ENCODE results near the gene TMEM255B.
"Not testable (repeated sequence)": the region's sequence is repeated elsewhere in the genome, so short reads cannot be mapped to it uniquely, and the experiment has no call there.

TMEM255B gene

DNA sequence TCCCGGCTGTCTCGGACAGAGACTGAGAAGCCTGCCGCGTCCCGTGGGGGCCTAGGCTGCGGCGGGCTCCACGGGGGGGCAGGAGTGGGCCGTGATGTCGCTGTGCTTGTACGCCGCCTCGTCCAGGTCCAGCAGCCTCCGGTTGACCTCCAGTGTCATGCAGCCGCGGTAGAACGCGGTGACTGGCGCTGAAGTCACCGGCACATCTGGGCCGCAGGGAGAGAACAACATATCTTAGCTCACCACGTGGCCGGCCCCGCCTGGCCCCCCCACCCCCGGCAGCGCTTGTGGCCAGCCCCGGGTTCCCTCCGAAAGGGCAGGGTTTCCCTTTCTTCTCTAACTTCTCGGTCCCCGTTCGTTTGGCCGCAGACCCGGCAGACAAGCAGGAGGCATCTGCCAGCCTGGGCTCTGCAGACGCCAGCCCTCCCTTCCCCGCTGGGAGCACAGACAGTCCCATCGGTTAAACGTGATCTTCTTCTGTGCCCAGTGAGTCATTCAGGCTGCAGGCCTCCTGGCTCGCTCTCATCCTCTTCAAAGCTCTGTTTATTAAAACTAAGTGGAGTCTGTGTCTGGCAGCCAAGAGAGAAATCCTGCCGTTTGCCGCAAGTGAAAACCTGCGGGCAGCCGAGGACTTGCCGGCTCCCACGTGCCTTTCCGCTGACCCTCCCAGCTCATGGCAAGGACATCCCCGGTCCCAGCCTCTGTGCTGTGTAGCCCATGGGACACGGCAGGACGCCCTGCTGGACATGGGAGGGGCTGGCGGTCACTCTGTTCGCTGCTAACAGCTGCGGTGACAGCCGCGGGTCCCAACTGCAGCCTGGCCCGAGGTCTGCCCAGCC lies 62.0 kb downstream of the TMEM255B start:
- DNase-seq: no peak

DNA sequence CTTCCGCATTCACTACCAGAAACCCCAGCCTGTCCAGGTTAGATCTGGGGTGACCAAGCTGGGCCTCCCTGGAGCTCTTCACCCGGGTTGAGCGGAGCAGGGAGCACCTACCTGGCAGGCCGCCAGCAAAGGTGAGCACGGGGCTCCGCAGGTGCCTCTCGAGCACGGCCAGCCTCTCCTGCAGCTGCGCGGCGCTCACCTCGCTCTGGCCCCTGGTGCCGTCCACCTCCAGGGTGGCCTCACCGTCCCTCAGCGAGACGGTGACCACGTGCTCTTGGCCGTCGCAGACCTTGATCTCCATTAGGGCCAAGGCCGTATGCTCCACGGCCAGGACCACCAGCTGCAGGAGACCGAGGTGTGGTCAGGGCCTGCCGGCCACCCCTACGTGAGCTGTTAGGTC lies 62.8 kb downstream of the TMEM255B start:
- DNase-seq: no peak

DNA sequence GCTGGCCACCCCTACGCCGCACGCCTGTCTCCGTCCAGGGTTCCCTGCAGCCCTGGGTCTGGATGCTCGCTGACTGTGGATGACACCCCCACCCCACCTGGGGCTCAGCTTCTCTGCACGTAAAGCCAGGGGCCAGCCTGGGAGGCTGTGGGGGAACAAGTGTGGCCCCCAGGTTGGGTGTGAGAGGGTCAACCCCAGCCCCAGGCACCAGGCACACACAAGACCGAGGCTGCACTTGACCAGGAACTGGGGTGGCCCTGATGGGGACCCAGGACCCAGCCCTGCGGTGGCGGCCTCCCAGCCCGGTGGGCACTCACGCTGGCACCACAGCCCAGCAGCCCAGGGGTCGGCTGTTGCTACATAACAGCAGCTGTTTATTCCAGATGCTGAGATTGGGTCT lies 63.2 kb downstream of the TMEM255B start:
- DNase-seq: no peak

DNA sequence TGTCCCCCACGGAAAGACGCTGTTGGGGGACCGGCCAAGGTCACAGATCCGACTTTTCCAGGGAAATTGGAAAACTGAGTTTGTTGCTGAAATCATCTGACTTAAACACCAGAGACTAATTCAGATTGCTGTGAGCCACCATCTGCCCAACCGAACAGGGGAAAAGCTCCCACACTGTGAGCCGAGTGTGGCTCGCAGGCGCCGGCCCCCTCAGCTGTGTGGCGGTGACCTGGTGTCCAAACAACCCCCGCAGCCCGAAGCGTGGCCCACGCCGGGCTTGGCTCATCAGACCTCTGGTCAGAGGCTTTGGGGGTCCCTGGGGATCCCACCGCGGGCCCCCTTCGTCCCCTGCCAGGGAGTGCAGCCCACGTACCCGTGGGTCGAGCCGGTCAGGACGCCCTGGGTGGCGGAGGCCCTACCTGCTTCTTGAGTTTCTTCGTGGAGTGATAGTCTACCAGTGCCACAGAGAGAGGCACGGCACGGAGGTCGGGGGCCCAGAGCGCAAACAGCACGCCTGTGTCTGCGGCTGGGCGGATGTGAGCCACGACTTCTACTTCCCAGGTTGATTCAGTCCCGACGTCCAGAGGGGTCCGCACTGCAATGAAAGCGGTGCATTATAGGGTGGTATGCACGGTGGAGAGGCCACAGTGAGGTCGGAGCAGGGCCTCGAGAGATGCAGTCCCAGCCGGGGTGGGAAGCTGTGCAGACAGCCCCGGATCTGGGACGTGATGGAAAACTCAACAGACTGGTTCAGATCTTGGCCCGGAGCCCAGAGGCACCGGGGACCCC lies 64.1 kb downstream of the TMEM255B start:
- no peak for DNase-seq

DNA sequence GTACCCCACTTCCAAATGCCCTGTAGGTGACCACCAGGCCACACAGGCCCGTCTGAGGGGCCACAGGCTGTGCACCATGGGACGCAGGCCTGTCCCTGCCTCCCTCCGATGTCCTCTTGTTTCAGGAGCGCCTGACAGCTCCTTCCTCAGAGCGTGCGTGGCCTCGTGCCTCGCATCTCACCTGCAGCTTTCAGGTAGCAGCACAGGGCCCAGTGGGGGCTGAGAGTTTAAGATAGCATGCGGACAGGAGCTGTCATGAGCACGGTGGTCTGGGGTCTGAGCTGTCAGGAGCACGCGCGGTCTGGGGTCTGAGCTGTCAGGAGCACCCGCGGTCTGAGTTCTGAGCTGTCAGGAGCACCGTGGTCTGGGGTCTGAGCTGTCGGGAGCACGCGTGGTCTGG lies 64.7 kb downstream of the TMEM255B start:
- DNase-seq: no peak

DNA sequence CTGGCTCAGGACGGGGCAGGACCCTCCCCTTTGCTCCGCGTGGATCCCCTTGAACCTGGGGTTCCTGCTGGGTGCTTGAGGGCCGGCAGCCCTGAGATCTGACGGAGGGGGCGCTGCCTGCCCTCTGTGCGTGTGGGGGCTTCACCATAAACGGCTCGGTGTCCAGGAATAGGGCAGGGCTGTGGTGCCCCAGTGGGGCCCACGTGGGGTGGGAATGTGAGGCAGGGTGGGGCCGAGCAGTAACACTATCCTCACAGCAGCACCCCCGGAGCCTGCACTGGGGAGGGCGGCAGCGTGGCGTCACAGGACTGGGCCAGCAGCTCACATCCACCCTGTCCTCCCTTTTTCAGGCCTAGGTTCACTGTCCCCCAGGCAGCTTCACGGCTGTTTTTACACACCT lies 66.8 kb downstream of the TMEM255B start:
- DNase-seq: no peak

DNA sequence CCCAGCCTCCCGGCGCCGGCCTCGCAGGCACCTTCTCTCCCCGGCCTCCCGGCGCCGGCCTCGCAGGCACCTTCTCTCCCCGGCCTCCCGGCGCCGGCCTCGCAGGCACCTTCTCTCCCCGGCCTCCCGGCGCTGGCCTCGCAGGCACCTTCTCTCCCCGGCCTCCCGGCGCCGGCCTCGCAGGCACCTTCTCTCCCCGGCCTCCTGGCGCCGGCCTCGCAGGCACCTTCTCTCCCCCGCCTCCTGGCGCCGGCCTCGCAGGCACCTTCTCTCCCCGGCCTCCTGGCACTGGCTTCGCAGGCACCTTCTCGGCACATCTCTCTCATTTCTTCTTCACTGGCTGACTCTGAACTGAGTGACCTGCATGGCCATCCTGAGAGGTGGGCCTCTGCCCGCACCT lies 67.4 kb downstream of the TMEM255B start:
- DNase-seq: not testable (repeated sequence)

DNA sequence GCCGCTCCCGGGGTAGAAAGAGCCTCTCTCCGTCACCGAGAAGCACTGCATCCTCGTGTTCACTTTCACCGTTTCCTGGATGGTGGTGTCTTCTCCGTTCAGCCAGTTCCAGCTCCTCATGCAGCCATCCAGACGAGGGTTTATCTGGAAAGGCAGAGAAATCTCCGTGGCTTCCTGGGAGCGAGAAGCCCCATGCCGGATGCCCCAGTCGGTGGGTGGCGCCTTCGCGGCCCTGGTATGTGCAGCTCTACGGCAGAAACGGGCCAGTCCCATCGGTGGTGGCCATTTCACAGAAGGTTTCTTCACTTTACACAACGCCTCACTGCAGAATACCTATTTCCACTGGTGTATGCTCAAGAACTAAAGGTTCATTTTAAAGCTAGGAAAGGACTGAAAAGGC lies 68.0 kb downstream of the TMEM255B start:
- DNase-seq: no peak

DNA sequence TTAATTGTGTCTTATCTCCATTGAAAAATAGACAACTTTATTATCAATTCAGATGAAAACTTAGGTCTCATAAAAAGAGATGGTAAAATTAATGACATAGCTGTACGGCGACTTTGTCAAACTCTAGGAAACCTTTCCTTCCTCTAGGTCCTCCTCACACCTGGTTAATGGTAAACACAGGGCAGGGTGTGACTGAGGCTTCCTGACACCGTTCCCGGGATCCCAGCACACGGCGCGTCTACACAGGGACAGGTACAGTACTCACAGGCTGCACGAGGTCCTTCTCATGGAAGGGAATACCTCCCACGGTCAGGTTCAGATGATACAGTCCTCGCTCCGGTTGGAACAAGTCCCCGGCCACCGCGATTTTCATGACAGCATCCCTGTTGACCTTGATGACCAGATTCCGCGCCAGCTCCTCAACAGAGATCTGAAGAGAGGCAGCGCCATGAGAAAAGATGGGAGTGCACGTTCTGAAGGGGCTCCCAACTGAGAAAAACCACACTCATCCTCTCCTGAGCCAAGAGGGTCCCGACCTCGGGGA lies 69.3 kb downstream of the TMEM255B start:
- no peak for DNase-seq

DNA sequence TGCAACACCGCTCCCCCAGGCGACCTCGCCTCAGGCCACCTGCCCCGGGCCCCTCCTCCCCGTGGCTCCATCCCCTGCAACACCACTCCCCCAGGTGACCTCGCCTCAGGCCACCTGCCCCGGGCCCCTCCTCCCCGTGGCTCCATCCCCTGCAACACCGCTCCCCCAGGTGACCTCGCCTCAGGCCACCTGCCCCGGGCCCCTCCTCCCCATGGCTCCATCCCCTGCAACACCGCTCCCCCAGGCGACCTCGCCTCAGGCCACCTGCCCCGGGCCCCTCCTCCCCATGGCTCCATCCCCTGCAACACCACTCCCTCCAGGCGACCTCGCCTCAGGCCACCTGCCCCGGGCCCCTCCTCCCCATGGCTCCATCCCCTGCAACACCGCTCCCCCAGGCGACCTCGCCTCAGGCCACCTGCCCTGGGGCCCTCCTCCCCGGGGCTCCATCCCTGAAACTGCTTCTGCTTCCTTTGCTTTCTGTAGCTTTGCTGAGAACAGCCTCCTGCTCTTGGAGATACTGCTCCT lies 71.5 kb downstream of the TMEM255B start:
- not testable (repeated sequence) for DNase-seq

DNA sequence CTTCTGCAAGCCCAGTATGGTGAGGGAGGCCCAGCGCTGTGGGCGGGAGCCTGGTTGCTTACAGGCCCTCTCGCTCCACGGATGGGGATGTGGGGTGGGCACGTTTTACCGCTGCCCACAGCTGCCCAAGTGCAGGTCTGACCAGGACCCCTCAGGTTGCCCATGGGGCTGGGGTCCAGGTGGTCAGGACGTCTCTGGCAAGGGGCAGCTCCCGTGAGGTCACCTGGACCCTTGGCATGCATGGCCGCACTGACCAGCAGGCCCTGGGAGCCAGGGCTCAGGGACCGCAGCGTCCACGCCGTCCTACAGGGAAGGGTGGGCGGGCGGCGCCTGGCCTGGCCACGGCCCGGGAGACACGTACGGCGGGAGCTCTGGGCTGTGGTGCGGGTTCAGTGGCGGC lies 72.0 kb downstream of the TMEM255B start:
- no peak for DNase-seq

DNA sequence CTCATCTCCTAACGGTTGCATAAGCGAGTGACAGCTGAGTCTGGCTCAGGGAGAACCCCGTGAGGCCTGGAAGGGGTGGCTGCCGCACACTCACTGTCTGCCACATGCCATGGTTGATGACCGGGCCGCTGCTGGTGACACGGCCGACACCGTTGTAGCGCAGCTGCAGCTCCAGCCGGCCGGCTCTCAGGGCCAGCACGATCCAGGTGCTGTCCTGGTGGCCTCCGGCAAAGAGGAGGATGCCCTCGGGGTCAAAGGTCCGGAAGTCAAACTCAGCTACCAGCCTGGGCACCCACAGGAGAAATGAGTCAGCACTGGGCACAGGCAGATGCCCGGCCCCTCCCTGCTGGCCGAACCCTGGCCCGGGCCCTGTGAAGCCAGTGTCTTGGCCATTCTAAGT lies 73.2 kb downstream of the TMEM255B start:
- DNase-seq: no peak

DNA sequence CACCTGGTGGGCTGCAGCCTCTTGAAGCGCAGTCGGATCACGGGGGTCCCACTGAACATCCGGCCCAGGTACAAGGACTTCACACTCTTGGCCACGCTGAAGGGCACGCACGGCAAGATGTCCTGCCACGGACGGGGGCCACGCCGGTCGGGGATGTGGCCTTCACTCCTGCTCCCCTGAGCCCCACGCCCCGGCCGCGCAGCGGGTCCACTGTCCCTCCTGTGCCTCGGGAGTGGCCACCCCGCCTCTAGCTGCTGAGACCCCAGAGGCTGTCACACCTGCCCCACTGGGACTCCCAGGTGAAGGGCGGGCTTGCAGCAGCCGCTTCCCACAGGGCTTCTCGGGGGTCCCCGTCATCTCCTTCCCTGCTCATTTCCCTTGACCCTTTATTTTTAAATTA lies 73.6 kb downstream of the TMEM255B start:
- no peak for DNase-seq

DNA sequence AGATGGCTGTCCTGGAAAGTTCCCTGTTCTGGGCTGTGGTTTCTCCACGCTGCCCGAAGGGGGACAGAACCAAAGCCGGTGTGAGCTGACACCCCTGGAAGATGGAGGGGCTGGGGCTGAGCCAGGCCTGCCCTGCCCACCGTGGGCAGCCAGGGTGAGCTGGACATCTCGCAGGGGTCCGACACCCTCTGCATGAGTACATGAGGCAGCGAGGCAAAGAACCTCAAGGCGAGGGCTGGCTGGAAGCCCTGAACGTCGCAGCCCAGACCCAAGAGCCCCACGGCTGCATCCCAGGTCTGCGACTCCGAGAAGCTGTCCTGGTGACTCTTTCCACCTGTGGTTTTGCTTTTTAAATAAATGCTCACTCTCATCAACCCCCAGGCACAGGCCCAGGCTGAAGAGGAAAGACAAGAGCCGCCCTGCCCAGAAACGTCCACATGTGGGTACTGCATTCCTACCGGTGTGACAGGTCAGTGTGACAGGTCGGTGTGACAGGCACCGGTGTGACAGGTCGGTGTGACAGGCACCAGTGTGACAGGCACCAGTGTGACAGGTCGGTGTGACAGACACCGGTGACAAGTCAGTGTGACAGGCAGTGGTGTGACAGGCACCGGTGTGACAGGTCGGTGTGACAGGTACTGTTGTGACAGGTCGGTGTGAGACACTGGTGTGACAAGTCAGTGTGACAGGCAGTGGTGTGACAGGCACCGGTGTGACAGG lies 74.2 kb downstream of the TMEM255B start:
- no peak for DNase-seq

DNA sequence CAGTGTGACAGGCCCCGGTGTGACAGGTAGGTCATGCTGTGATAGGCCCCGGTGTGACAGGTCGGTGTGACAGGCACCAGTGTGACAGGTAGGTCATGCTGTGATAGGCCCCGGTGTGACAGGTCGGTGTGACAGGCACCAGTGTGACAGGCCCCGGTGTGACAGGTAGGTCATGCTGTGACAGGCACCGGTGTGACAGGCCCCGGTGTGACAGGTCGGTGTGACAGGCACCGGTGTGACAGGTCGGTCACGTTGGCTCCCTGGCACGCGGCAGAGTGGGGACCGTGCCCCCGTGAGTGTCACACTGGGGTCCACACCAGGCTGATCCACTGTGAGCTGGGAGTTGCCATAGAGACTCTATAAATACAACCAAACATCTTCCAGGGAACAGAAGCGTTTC lies 75.0 kb downstream of the TMEM255B start:
- not testable (repeated sequence) for DNase-seq

DNA sequence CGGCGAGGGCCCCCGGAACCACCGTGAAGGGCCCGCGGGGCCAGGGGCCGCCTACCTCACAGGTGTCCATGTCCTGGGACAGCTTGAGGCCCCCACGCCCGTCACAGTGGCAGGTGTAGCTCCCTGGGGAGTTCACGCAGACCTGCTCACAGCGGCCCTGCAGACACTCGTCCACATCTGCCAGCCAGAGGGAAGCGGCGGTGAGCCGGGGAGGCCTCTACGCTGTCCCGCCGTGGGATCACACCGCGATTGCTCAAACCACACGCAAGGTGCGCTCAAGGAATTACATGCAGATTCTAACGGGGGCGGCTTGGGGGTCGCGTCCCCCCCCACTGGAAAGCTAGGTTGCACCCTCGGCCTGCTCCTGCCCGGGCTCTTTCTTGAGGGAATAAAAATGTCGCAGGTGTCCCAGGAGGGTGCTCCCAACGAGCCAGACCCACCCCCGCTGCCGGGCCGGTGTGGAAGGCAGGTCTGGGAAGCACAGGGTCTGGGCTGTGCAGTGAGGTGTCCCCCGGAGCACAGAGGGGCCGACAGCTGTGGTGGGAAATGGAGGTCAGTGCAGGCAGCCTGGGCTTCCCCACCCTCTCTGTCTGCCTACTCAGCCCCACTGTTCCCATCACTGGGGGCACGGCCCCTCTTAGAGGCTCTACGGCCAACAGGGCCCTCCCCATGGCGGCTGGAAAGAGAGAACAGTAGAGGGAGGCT lies 75.6 kb downstream of the TMEM255B start:
- no peak for DNase-seq

DNA sequence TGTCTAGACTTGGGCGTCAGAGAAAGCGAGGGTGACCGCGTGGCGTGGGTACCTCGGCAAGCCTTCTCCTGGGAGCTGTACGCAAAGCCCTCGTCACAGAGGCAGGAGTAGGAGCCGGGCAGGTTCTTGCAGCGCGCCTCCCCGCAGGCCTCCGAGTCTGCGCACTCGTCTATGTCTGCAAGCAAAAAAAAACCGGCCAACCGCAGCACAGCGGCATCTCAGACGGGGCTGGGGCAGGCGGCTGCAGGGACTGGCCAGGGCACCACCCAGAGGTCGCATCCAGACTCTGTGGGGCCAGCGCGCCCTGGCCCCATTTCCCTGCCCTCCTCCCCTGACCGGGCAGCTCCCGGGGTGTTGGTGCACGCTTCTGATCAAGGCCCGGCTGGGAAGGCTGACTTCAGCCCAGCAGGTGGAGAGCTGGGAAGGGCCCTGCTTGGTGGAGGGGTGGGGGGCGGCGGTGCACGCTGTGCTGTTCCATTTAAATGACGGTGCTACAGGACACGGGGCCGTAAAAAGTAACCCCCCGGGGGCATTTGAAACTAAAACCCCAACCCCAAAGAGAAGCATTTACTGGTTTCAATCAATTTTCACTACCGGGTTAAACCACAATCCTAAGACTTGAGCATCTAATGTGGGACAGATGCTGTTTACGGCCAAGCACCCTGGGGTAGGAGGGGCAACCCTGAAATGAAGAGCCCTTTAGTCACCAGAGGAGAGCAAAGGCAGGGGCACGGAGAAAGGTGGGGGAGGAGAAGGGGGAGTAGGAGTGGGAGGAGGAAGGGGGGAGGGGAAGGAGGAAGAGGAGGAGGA lies 76.6 kb downstream of the TMEM255B start:
- no peak for DNase-seq

DNA sequence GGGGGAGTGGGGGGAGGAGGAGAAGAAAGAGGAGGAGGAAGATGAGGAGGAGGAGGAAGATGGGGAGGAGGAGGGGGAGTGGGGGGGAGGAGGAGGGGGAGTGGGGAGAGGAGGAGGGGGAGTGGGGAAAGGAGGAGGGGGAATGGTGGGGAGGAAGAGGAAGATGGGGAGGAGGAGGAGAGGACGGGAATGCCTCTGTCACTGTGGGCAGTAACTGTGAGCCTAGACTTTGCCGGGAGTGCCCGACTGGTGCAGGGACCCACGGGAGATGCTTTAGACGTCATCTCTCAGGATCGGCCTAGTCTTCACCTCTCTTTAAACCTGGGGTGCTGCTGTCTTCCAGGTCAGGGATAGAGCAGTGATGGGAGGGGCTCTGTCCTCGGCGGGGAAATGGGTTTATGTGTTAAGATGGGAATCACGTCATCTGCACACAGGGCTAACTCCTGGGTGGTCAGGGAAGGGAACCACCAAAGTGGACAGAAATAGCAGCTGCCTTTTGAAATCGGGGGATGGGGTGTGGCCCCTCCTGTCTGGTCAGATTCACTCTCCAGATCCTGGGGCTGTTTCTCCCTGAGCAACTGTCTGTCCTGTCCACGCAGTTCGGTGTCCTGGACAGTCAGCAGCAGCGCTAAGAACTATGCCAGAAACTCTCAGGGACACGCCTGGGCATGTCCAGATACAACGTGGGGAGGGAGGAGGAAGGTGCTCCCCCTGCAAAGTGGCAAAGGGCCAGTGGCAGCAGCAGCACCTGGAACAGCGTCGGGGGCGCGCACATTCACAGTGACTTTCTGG lies 77.9 kb downstream of the TMEM255B start:
- DNase-seq: no peak

DNA sequence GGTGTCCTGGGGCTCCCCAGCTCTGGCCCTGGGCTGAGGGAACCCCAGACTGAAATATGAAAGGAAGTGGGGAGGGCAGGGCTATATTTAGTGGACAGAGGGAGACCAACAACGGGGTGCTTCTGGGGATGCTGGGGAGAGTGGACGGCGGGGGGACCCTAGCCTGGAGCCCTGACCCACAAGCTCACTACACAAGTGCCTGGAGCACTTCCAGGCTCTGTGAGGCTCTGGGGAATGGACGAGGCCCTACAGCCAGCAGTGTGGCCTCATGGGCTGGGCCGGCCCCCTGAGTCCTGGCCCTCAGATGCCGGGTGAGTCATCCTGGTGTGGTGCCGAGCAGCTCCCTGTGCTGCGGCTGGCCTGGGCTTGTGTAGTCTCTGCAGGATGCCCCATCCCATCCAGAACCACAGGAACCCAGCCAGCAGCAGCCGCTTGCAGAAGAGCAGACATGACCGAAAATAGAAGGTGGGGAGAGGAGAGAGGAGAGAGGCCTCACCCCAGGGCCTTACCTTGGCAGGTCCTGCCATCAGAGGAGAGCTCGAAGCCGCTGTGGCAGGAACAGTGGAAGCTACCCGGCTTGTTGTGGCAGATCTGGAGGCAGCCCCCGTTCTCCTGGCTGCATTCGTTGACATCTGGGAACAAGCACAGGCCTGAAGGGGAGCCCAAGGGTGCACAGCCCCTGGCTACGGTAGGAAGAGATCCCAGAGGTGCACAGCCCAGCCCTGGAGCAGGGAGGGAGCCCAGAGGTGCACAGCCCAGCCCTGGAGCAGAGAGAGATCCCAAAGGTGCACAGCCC lies 78.7 kb downstream of the TMEM255B start:
- DNase-seq: no peak

DNA sequence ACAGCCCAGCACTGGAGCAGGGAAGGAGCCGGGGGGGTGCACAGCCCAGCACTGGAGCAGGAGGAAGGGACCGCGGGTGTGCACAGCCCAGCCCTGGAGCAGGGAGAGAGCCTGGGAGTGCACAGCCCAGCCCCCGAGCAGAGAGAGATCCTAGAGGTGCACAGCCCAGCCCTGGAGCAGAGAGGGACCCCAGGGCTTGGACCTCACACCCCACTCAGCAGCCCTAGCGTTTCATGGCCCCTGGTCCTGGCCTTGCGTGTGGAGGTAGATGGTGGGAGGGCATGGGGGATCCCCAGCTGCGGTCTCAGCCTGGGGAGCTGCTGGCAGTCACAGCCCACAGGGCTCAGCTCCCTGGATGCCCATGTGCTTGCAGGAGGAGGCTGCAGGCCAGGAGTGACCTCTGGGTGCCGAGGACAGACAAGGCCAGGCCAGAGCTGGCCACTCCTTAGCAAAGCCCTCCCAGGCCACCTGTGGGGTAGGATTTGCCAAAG lies 79.7 kb downstream of the TMEM255B start:
- DNase-seq: no peak

Data from inflammatory macrophage treated with lipopolysaccharide for 1 hour (primary cell).